AML-193 (cell line): ENCODE measurements around the gene FSTL4.

Experiments used
- DNase-seq, 2 experiments: peaks; one replicate each; lab custom pipeline; 2025; lab: John Stamatoyannopoulos, UW

FSTL4 gene

GRCh38 chr5:133319905-133320520 lies 292.3 kb downstream of the FSTL4 start:
- DNase-seq: no peak

GRCh38 chr5:133319244-133319643 lies 293.1 kb downstream of the FSTL4 start:
- no peak for DNase-seq

- no peak for DNase-seq
Measured at GRCh38 chr5:133317558-133317957, 294.8 kb downstream of the FSTL4 start.

DNA sequence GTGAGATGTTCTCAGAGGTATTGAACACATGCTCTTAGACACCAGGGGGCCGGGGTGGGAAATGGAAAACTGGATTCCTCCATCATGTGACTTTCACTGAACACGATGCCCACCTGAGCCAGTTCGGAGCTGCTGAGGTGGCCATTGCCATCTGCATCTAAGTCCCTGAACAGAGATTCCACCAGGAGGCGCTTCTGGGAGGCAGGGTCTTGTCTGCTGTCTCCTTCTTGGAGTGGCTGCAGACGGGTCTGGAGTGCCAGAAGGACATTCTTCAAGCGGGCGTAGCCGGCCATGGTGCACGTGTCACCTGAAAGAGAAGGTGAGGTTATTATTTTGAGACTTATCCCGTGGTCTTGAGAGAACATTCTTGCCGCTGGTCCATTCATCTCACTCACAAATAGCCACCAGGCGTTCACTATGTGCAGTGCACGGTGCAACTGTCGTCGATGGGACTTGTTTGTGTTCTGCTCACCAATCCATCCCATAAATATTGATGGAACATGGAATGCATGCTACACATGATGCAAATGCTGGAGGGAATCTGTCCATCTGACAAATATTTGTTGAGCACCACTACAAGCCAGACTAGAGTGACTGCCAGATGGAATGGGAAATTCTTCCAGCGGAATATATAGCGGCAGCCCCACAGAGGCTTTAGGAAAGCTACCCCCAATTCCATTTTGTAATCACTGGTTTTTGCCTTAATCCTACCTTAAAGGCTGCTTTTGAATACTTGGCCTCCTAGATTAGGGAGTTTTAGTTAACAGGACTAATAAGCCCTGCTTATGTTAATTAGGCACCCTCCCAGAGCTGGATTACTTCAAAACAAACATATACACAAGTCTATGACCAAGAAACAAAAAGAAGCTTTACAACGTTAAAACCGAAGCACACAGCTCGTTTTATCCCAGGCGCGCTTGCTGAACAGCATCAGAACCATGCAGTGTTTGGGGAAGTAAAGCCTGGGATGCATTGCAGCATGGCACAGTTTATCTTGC lies 295.7 kb downstream of the FSTL4 start:
- no peak for DNase-seq

- DNase-seq: no peak
Measured at GRCh38 chr5:133314086-133314485, 298.3 kb downstream of the FSTL4 start.

- DNase-seq: no peak
Measured at GRCh38 chr5:133311176-133311575, 301.2 kb downstream of the FSTL4 start.

DNA sequence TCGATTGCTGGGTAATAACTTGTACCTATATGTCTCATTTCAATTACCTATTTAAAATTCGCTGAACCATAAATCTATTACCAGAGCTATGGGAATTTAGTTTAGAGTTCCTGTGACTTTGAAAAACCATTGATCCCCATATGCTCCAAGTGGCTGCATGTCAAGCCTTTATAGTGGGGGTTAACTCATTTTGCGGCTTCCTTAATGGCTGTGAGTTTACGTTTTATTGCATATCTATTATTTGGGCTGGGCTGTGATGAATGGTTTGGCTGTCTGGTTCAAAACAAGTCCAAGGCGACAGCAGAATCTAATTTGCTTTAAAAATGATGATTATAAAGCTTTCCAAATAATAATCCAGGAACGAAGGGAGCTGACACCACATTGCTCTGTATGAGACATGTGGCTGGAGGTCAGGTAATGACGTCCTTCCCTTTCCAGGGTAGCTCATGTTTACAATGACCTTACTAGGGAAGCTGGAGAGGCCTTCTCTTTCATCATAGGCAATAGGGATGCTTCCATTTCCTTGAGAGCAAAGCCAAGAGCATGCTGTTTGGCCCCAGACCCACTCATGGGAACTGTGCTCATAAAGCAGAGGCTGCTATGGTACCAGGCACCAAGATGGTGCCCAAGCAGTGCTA lies 302.2 kb downstream of the FSTL4 start:
- no peak for DNase-seq

DNA sequence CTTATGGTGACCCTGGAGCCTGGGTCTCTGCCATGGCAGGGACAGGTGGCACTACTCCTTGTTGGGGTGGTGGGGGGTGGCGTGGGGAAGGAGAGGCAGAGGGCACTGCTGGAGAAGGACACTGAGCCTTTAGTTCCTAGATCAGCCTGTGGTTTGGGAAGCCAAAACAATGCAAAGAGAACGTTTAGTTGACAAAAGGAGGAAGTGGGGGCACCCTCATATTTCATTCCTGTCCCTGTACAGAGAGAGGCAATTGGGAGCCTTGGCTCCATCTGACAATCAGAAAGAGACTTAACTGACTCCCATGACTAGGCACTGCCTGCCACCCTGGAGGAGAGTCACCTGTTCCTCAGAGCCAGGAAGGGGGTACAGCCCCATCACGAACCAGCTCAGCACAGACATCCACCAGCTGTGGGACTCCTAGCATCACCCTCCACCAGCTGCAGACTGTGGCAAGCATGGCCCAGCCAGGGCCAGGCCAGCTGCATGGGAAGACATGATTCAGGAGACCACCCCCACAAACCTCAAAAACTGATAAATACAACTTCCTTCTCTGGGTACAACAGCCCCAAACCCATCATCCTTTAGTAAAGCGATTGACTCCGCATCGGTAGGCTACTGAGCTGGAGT lies 303.1 kb downstream of the FSTL4 start:
- DNase-seq: no peak

GRCh38 chr5:133307275-133307674 lies 305.1 kb downstream of the FSTL4 start:
- DNase-seq: no peak

DNA sequence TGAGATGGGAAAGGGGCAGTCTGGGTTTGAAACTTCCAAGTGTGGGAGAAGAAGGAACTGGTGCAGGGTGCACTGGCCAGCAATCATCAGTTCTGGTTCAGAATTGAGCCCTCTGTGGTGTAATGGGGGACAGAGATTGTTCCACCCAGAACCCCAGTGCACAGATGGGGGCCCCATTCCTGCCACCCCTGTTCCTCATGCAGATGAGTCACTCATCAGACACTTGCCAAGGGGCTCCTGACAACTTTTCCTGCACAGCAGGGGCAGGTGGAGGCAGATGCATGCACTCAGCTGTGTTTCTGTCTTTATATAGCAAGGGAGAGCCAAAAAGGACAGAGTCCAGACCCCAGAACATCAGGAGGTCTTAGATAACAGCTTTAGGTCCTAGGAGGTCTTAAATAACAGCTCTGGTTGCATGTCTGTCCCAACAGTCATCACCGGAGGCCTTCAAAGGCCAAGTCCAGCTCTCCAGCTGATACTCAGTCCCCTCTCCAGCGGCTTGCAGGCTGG lies 307.6 kb downstream of the FSTL4 start:
- DNase-seq: no peak

DNA sequence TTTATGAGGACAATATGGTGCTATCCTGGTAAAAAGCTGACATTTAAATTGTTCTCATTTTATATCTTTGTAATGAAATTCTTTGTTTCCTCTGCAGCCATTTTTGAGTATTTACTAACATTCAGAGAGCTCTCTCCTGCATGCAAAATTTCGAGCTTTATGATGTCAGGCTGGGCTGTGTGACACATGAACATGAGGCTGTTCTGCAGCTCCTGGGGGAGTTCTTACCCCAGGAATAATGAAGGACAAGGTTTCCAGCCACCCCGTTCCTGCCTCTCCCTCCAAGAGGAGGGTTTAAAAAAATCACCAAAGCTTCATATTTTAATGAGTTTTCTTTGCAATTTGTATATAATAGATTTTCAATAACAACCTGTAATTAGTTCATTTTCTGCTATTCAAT lies 308.2 kb downstream of the FSTL4 start:
- DNase-seq: no peak

DNA sequence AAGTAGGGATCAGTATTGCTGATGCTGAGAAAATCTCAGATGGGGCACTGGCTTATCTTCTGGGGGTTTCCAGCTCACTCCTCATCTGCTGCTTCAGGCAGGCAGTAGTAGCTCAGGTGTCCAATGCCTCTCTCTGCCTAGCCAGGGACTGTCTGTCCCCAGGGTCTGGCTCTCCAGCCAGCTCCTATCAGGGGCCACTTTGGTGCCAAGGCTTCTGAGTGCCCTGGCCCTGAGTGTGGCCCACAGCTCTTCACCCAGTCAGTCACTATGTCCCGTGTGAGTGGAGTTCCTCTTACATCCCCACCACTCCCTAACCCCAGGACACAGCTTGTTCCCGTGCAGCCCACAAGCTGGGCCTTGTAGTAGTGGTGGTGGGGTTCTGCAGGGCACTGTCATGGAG lies 309.0 kb downstream of the FSTL4 start:
- DNase-seq: no peak

- DNase-seq: no peak
Measured at GRCh38 chr5:133299728-133300127, 312.6 kb downstream of the FSTL4 start.

GRCh38 chr5:133299021-133299420 lies 313.3 kb downstream of the FSTL4 start:
- no peak for DNase-seq

DNA sequence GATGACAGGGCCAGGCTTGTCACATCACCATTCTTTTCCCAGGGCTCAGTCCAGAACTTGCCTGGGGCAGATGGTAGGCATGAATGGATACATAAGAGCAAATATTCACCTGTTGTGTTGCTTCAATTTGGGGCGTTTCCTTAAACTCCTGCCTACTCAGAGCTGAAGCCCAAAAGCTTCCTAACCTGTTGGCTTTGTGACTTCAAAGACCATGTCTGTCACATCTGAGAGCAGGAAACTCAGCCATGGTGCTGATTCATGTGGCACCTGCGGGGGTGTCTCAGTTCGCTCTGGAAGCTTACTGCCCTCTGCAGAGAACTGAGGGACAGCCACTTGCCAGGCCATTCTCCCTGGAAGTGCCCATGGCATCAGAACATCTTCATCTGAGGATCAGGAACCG lies 313.9 kb downstream of the FSTL4 start:
- DNase-seq: no peak

DNA sequence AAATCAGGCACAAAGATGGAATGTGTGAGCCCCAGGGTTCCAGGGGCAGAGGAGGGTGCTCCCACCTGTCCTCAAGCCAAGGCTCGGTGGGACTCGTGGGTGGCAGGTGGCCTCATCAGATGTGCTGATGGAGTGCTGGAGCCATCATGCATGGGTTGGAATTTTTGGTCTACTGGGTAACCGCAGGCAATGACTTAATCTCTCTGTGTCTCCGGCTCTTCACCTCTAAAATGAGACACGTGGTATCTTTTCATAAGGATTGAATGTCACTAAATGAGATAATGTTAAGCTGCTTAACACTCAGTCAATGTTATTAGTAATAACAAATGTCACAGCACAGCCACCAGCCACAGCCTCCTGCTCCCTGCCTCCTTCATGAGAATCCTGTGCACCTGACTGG lies 315.0 kb downstream of the FSTL4 start:
- DNase-seq: no peak

DNA sequence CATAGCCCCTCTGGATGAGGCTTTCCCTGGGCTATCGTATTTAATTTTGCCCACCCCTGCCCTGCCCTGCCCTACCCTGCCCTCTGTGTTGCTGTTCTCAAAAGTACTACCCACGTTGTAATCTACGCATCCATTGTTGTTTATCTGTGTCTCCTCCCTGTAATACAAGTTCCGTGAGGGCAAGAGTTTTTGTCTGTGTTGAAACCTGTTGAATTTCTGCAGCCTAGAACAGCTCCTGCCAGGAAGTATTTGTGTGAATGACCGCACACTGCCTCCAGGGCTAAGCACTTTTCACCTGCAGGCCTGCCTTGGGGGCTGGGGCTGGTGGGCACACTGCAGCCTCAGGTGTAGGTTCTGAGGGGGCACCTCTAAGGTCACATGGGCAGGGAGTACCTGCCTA lies 315.7 kb downstream of the FSTL4 start:
- DNase-seq: no peak

GRCh38 chr5:133295520-133295919 lies 316.8 kb downstream of the FSTL4 start:
- no peak for DNase-seq

DNA sequence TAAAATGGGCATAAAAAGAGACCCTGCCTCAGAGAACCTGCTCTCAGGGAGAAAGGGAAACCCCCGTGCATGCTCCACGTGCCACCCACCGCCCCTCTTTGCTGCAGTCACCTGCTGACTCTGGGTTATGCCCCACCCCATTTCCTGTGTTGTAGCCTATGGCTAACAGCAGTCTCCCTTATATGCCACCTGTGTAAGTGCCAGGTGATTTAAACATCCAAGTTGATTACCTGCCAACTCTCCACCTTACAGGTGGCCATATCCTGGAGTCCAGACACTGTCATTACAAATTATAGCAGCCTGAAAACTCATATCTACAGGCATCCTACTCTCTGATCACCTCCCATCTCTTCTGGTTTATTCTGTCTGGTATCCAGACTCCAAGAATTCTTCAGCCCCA lies 318.0 kb downstream of the FSTL4 start:
- DNase-seq: no peak

GRCh38 chr5:133293960-133294359 lies 318.4 kb downstream of the FSTL4 start:
- DNase-seq: no peak

DNA sequence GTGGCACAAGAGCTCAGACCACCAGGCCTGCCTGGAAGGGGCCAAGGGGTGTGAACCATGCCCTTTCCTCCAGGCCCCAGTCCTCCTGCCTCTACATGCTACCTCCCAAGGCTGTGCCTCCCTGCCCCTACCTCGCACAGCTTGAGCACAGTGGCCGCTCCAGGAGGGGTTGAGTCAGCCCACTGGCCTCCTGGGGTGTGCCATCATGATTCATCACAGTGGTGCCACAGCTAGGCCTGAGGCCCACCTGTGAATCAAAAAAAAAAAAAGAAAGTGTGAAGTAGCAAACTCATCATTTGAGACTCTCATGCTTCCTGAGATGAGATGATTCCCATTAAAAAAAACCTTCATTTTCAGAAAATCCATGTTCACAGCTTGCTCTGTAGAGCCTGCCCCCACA lies 320.0 kb downstream of the FSTL4 start:
- DNase-seq: no peak

DNA sequence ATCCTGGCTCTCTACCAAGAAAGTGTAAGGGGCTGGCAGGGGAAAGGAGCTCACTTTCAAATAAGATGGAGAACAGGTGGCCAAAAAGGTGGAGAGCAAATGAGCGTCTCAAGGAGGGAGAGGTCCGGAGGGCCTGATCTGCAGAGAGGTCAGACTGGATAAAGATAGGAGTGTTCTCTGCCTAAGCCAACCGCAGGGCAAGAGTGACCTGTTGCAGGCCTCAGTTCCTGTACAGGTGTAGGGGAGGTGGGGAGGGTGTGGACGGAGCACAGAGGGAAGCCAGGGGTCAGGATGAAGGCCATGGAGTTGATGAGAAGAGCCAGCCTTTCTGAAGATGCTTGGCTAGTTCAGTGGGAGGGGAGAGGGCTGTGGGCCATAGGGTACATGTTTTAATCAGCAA lies 320.8 kb downstream of the FSTL4 start:
- no peak for DNase-seq
